Kidney epithelial cell (primary cell): ENCODE results near the gene NFASC. TPM values are rescaled to one million over a fixed set of nuclear protein-coding genes. Genes with fewer than 3 reads are reported as not detected.

Experiments
- DNase-seq: peaks from one replicate; pipeline ENCODE4 v3.0.0-alpha.2; 2010; ENCODE audit warnings: low read depth
- H3K27me3 ChIP-seq: 2 replicates; pipeline ENCODE4 v1.6.0; 2011; ENCODE audit warnings: low read length; ENCODE audit not compliant: control insufficient read depth, insufficient read depth
- H3K36me3 ChIP-seq: 2 replicates; pipeline ENCODE4 v1.5.1; 2011; ENCODE audit warnings: low read length; ENCODE audit not compliant: control insufficient read depth, insufficient read depth
- H3K4me3 ChIP-seq: 2 replicates; pipeline ENCODE4 v1.5.1; 2011; ENCODE audit warnings: low read depth, mild to moderate bottlenecking, control low read depth, low read length
- CTCF ChIP-seq: IDR thresholded peaks from 2 replicates; pipeline ENCODE4 v1.5.1; 2011; ENCODE audit warnings: mild to moderate bottlenecking, moderate library complexity, low read length, control low read depth, inconsistent platforms; ENCODE audit not compliant: insufficient read depth, poor library complexity, severe bottlenecking
- total RNA-seq: library from RNA; depleted of rRNA; stranded (reverse); fragments of >200 nt; gene quantifications from 2 replicates; pipeline ENCODE4 v1.2.3, GENCODE V29; 2015

NFASC gene
- total RNA-seq, 1 donor from 2014 or later = 1.2 TPM

GRCh38 chr1:204883405-204883804 lies 12.7 kb downstream of the NFASC start:
- no peak overlapping the region for H3K4me3 ChIP-seq
- DNase-seq = no peak
- H3K36me3 ChIP-seq = no peaks in the 10 kb centered on the region
- peaks cover 3% of the 10 kb centered on the region for H3K27me3 ChIP-seq
- no peak for TF ChIP-seq CTCF

- Histone ChIP-seq H3K4me3 (no peak overlapping the region), H3K27me3 (peaks cover 3% of the 10 kb centered on the region), H3K36me3 (no peaks in the 10 kb centered on the region)
- no peak for TF ChIP-seq CTCF
- no peak for DNase-seq
Measured at GRCh38 chr1:204885288-204885711, 14.6 kb downstream of the NFASC start.

- H3K27me3 ChIP-seq = peaks cover 3% of the 10 kb centered on the region
- H3K36me3 ChIP-seq = no peaks in the 10 kb centered on the region
- H3K4me3 ChIP-seq = no peak overlapping the region
- TF ChIP-seq CTCF = no peak
- DNase-seq = no peak
Measured at GRCh38 chr1:204885790-204886189, 15.1 kb downstream of the NFASC start.

- Histone ChIP-seq H3K36me3 (no peaks in the 10 kb centered on the region), H3K4me3 (no peak overlapping the region), H3K27me3 (peaks cover 3% of the 10 kb centered on the region)
- no peak for TF ChIP-seq CTCF
- no peak for DNase-seq
Measured at GRCh38 chr1:204887846-204888245, 17.2 kb downstream of the NFASC start.

GRCh38 chr1:204888294-204888693 lies 17.6 kb downstream of the NFASC start:
- Histone ChIP-seq H3K36me3 (no peaks in the 10 kb centered on the region), H3K27me3 (peaks cover 3% of the 10 kb centered on the region), H3K4me3 (no peak overlapping the region)
- TF ChIP-seq CTCF = no peak
- no peak for DNase-seq

- Histone ChIP-seq H3K36me3 (no peaks in the 10 kb centered on the region), H3K4me3 (no peak overlapping the region), H3K27me3 (peaks cover 3% of the 10 kb centered on the region)
- TF ChIP-seq CTCF = no peak
- DNase-seq = no peak
Measured at GRCh38 chr1:204889681-204890383, 19.2 kb downstream of the NFASC start.
